ENCODE measurements around the gene PRX. TPM values are rescaled to one million over a fixed set of nuclear protein-coding genes. Genes with fewer than 3 reads are reported as not detected.

PRX gene
- total and polyA plus RNA-seq, 8 donors: 11.5 to 20.0 (median 14.2) TPM

DNA sequence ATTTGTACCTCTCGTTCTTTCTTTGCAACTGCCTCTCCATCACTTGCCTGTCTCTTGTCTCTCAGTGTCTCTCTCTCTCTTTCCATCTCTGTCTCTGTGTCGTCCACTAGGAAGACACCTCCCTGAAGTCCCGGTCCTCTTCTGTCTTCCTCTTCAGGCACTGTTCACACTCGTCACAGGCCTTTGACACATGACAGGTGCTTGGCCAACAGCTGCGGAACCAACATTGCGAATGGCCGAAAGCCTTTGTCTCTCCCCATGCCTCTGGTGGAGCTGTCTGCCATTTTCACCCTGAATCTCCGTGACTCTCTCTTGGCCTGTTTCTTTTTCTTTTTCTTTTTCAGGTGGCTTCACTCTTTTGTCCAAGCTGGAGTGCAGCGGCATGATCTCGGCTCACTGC, 26.0 kb downstream of the PRX start:
- no peaks in the 10 kb centered on the region for H3K36me3 ChIP-seq
- TF ChIP-seq, protein P1, sequence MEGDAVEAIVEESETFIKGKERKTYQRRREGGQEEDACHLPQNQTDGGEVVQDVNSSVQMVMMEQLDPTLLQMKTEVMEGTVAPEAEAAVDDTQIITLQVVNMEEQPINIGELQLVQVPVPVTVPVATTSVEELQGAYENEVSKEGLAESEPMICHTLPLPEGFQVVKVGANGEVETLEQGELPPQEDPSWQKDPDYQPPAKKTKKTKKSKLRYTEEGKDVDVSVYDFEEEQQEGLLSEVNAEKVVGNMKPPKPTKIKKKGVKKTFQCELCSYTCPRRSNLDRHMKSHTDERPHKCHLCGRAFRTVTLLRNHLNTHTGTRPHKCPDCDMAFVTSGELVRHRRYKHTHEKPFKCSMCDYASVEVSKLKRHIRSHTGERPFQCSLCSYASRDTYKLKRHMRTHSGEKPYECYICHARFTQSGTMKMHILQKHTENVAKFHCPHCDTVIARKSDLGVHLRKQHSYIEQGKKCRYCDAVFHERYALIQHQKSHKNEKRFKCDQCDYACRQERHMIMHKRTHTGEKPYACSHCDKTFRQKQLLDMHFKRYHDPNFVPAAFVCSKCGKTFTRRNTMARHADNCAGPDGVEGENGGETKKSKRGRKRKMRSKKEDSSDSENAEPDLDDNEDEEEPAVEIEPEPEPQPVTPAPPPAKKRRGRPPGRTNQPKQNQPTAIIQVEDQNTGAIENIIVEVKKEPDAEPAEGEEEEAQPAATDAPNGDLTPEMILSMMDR (IDR thresholded peaks at IDR 0.05): no peak
- no peak for ATAC-seq

DNA sequence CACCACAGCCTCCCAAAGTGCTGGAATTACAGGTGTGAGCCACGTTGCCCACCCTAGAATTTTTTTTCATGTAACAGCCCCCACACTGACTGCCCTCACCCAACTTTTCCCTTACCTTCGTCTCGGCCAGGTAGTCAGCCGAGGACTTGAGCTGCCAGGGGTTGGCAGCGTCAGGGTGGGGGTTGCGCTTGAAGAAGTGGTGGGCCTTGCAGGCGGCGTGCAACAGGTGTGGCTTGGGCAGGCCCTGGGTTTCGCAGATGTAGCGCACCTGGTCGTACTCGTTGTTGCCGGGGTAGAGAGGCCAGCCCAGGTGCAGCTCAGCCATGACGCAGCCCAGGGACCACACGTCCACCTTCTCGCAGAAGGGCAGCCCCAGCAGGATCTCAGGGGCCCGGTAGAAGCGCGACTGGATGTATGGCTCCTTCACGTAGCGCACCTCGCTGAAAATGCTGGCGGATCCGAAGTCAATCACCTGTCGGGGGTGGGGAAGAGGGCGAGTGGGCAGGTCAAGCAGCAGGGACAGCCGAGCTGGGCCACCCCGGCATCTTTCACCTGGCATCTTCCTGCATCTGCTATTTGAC, 29.4 kb downstream of the PRX start:
- Histone ChIP-seq H3K27ac (no peak overlapping the region), H3K36me3 (peaks cover 0 to 14% of the 10 kb centered on the region in 2 donors), H3K9me3 (no peaks in the 10 kb centered on the region), H3K27me3 (no peaks in the 10 kb centered on the region), H3K4me1 (no peaks in the 10 kb centered on the region), H3K4me3 (no peak overlapping the region)
- TF ChIP-seq, protein P1 (IDR thresholded peaks at IDR 0.05): no peak
- ATAC-seq (no peak), DNase-seq (no peak)
- intact Hi-C loops (cut with DNase I): no loop called here

More for the DNA sequence above, 26.0 kb downstream of the PRX start:
- Histone ChIP-seq H3K27ac (no peak overlapping the region), H3K27me3 (no peaks in the 10 kb centered on the region), H3K4me3 (no peak overlapping the region), H3K9me3 (no peaks in the 10 kb centered on the region), H3K4me1 (peaks cover 0 to 4% of the 10 kb centered on the region in 2 donors)
- intact Hi-C loops (cut with DNase I): no loop called here
- DNase-seq: no peak

DNA sequence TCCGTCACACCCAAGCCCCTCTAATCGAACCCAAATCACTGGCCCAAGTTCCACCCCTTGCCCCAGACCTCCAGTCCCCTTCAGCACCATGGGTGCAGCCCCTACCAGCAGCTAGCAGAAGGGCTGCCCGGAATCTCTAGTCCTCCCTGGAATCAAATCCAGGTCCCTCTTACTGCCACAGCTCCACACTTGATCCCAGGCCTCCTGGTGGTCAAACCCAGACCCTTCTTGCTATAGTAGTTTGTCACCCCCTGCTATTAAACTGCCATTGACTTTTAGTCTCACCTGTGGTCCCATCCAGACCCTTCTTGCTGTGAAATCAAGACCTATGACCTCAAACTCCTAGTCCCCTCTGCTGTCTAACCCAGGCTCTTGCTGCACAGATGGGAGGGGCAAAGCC, 31.9 kb downstream of the PRX start:
- DNase-seq: no peak
- Histone ChIP-seq H3K36me3 (peaks cover 0 to 34% of the 10 kb centered on the region in 2 donors), H3K27me3 (no peaks in the 10 kb centered on the region), H3K9me3 (no peaks in the 10 kb centered on the region), H3K4me1 (no peaks in the 10 kb centered on the region), H3K27ac (no peak overlapping the region), H3K4me3 (no peak overlapping the region)
- TF ChIP-seq, protein P1 (IDR thresholded peaks at IDR 0.05): no peak
- intact Hi-C loops (cut with DNase I): no loop called here
- no peak for ATAC-seq

DNA sequence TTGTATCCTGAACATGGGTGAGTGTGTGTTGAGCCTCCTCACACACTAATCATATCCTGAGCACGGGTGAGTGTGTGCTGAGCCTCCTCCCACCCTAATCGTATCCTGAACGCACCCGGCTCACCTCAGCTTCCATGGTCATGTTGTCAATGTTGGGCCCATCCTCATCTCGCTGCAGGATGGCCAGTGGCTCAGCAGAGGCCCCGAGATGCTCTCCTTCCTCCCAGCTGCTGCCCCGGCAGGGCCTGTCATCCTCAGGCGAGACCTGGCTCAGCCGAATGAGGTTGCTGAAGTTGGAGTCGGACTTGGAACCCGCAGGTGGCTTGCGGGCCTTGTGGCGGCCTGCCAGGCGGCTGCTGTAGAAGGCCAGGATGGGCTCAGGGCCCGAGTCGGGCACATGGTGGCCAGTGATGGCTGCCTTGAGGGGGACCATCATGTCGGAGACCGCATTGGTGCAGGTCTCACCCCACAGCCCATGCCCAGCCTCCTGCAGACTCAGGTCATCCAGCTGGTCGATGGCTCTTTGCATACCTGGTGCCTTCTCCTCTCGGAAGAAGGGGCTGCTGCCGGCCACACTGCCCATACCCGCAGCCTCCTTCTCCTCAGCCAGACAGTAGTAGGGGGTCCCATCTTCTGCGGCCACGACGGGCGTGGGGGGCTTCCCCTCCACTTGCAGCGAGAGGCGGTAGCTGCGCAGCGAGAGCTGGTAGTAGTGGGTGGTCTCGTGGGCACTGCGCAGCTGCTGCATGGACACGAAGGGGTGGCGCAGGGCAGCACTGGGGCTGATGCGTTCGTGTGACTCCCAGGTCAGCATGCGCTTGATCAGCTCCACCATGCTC, 32.8 kb downstream of the PRX start:
- no peaks in the 10 kb centered on the region for H3K9me3 ChIP-seq
- H3K36me3 ChIP-seq: peaks cover 0 to 40% of the 10 kb centered on the region in 2 donors
- peak in 1 of 4 donors; percentile 77 for DNase-seq
- H3K4me3 ChIP-seq: no peak overlapping the region
- TF ChIP-seq, protein P1 (IDR thresholded peaks at IDR 0.05): no peak
- no peaks in the 10 kb centered on the region for H3K4me1 ChIP-seq
- no peak for ATAC-seq
- H3K27ac ChIP-seq: no peak overlapping the region
- H3K27me3 ChIP-seq: no peaks in the 10 kb centered on the region
- intact Hi-C loops (cut with DNase I): no loop called here

DNA sequence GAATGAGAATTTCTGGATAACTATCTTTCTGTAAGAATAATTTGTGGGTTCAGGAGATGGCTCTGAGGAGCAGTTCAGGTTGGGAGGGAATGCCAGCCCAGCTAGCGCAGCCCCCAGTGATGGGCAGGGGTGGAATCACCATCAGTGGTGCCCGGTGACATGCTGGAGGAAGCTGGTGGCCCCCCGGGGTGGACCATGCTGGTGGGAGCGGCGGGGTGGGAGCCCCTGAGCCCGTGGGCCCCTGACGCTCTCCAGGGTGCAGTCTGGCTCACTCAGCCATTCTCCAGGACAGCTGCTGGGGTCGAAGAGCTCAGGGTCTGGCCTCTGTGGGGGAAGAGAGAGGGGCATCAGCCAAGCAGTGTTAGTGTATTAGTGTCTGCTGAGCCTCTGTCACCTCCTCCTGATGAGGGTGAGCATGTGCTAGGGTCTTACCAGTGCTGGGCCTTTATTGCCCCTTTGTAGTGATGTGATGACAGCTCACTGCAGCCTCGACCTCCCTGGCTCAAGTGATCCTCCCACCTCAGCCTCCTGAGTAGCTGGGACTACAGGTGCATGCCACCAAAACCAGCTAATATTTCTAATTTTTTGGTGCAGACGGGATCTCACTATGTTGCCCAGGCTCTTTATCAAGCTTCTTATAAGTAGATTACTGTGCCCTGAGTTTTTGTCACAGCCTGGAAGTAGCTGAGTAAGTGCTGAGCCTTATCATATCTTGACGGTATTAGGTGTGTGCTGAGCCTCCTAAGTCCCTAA, 33.6 kb downstream of the PRX start:
- Histone ChIP-seq H3K9me3 (no peaks in the 10 kb centered on the region), H3K4me3 (no peak overlapping the region), H3K27ac (no peak overlapping the region), H3K4me1 (no peaks in the 10 kb centered on the region), H3K27me3 (no peaks in the 10 kb centered on the region), H3K36me3 (peaks cover 0 to 48% of the 10 kb centered on the region in 2 donors)
- ATAC-seq (no peak), DNase-seq (no peak)
- intact Hi-C loops (cut with DNase I): no loop called here
- TF ChIP-seq, protein P1 (IDR thresholded peaks at IDR 0.05): no peak
